ENCODE data around the gene EXOC3L4.

EXOC3L4 gene

DNA sequence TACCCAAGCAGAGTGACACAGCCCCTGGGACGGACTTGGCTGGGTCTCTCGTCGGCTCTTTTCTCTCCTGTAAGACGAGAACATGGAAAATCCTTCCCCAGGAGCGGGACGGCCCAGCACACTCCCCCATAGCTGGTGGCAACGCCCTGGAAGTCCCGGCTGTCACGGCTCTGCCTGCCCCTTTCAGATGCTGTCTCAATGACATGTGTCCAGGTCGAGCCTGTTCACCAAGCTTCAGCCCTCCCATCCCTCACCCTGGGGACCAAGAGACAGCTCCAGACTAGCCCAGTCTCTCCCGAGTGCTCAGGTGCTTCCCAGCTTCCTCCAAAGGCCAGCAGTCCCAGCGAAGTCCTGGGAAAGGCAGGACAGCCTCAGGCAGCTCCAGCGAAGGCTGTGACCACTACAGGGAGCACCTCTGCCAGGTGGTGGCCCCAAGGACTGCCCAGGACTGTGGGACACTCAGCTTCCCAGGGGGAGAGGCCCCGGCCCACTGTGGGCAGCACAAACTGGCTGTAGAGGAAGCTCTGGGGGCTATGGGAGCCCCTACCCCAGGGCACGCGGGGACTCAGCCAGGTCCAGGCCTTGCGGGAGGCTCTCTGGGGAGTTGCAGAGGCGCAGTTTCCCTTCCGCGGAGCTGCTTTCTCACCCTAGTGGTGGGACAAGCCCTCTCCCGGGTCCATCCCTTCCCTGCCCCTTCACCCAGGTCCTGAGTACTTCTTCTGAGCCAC, 62.3 kb downstream of the EXOC3L4 start:
- no peak for DNase-seq

DNA sequence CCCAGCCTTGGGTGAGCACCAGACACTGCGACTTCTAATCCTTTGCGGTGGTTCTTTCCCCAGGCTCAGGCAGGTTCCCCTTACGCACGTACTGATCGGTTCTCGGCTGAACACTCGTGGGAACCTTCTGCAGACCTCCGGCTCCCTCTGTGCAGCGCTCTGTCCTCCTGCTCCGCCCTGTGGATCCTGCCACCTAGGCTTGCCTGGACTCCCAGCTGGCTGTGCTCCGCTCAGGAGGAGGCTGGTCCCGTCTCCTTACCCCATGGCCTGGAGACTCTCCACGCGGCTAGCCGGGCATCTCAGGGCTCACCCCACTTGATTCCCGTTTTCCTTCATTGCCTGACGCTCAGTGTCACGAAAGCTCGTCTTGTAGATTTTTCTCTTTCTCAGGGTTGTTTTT, 63.4 kb downstream of the EXOC3L4 start:
- DNase-seq: no peak

DNA sequence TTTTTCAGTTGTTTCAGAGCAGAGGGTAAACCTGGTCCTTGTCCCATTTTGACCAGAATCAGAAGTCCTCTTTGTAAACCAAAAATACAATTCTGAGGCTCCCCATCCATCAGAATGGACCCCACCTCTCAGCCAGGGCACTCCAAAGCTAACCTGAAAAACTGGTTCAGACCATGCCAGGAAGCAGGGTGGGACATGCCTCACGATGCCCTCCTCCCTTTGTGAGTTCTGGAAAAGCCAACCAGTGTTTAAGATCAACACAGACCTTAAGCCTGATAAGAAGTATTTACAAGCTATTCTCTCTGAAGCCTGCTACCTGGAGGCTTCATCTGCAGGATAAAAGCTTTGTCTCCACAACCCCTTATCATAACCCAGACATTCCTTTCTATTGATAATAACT, 64.2 kb downstream of the EXOC3L4 start:
- DNase-seq: no peak
